ENCODE data around the gene HRC. TPM values are rescaled to one million over a fixed set of nuclear protein-coding genes. Genes with fewer than 3 reads are reported as not detected.

HRC gene
- total RNA-seq, 1 experiment from 2014 or later = 0.13 TPM

- CTCF ChIA-PET = no interaction called here
- no peak overlapping the region for H3K27ac ChIP-seq (ENCODE audit: low read length)
- no peaks in the 10 kb centered on the region for H3K9me3 ChIP-seq (ENCODE audit: control insufficient read depth, insufficient read depth, low read depth, low read length)
- no peaks in the 10 kb centered on the region for H3K27me3 ChIP-seq (ENCODE audit: control insufficient read depth, insufficient read depth, low read length)
- no peak overlapping the region for H3K4me3 ChIP-seq (ENCODE audit: low read depth in 2 of 2, low read length in 2 of 2)
- POLR2A ChIA-PET = no interaction called here
- no peak for TF ChIP-seq POLR2AphosphoS5 (IDR thresholded peaks at IDR 0.05; ENCODE audit: low read depth, low read length)
- TF ChIP-seq TCF7L2 (IDR thresholded peaks at IDR 0.05; ENCODE audit: low read depth, low read length) = no peak
- no peak for TF ChIP-seq SIN3A (IDR thresholded peaks at IDR 0.05; ENCODE audit: borderline replicate concordance, insufficient read depth, low read depth, low read length)
- TF ChIP-seq REST (IDR thresholded peaks at IDR 0.05; ENCODE audit: insufficient read depth in 1 of 2, low read depth in 2 of 2, low read length in 1 of 2) = no peak
- TF ChIP-seq CTCF (IDR thresholded peaks at IDR 0.05) = no peak
- intact Hi-C loops (cut with micrococcal nuclease; ENCODE audit: unreplicated experiment) = no loop called here
- in situ Hi-C loops (cut with HindIII; ENCODE audit: low pct_unique_long_range_greater_than_20kb, low sequenced_read_pairs) = no loop called here
- H3K4me1 ChIP-seq (ENCODE audit: control insufficient read depth, insufficient read depth, low read length) = peaks cover 4% of the 10 kb centered on the region; the same call in 1 of the 2 replicates
- H3K36me3 ChIP-seq (ENCODE audit: control insufficient read depth, insufficient read depth, low read length) = no peaks in the 10 kb centered on the region; the same call in 1 of the 2 replicates
- no peak for DNase-seq (ENCODE audit: low read depth, low spot score)
- ATAC-seq = no peak
- BruUV-seq (replicated peaks) = no TSS peak
These were observed 43.8 kb downstream of the HRC start for GRCh38 chr19:49111218-49111998.

GRCh38 chr19:49110567-49110966, 44.6 kb downstream of the HRC start:
- Histone ChIP-seq H3K4me3 (ENCODE audit: low read depth in 2 of 2, low read length in 2 of 2) (no peak overlapping the region), H3K27ac (ENCODE audit: low read length) (no peak overlapping the region), H3K36me3 (ENCODE audit: control insufficient read depth, insufficient read depth, low read length) (no peaks in the 10 kb centered on the region; the same call in 1 of the 2 replicates), H3K4me1 (ENCODE audit: control insufficient read depth, insufficient read depth, low read length) (peaks cover 4% of the 10 kb centered on the region; the same call in 1 of the 2 replicates), H3K27me3 (ENCODE audit: control insufficient read depth, insufficient read depth, low read length) (no peaks in the 10 kb centered on the region), H3K9me3 (ENCODE audit: control insufficient read depth, insufficient read depth, low read depth, low read length) (no peaks in the 10 kb centered on the region)
- CTCF ChIA-PET = no interaction called here
- ATAC-seq = no peak
- DNase-seq (ENCODE audit: low read depth, low spot score) = no peak
- in situ Hi-C loops (cut with HindIII; ENCODE audit: low pct_unique_long_range_greater_than_20kb, low sequenced_read_pairs) = no loop called here
- POLR2A ChIA-PET = no interaction called here
- no TSS peak for BruUV-seq (replicated peaks)
- TF ChIP-seq SIN3A (IDR thresholded peaks at IDR 0.05; ENCODE audit: borderline replicate concordance, insufficient read depth, low read depth, low read length) (no peak), POLR2AphosphoS5 (IDR thresholded peaks at IDR 0.05; ENCODE audit: low read depth, low read length) (no peak), REST (IDR thresholded peaks at IDR 0.05; ENCODE audit: insufficient read depth in 1 of 2, low read depth in 2 of 2, low read length in 1 of 2) (no peak), TCF7L2 (IDR thresholded peaks at IDR 0.05; ENCODE audit: low read depth, low read length) (no peak), CTCF (IDR thresholded peaks at IDR 0.05) (no peak)
- intact Hi-C loops (cut with micrococcal nuclease; ENCODE audit: unreplicated experiment) = no loop called here
